GM19043 (cell line): ENCODE results near the gene PPFIBP1.
"Not testable (repeated sequence)": the region's sequence is repeated elsewhere in the genome, so short reads cannot be mapped to it uniquely, and the experiment has no call there.

Experiments used
- ATAC-seq: cut with Tn5 transposase; IDR thresholded peaks from one replicate; pipeline ENCODE4 v1.9.1; 2021; ENCODE audit warnings: low read depth; ENCODE audit not compliant: unreplicated experiment

PPFIBP1 gene

DNA sequence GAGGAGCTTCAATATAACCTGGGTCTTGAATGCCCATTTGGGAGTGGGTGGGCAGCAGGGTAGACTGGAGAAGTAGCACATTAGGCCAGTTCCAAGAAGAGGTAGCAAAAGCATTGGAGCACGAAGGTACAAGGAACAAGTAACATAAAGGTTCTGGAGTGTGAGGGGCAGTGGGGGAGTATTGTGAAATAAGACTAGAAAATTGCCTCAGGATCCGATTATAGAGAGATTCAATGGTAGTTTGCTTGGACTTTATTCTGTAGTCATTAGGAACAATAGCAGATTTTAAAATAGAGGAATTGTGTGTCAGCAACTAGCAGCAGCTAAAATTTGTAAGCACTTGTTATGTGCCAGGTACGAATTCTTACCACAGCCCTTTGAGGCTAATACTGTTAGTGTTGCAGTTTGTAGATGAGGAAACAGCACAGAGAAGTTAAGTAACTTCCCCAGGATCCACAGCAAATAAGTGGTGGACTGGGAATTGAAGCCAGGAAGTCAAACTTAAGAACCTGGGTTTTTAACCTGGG is 61.8 kb downstream of the PPFIBP1 start:
- ATAC-seq, result no peak

DNA sequence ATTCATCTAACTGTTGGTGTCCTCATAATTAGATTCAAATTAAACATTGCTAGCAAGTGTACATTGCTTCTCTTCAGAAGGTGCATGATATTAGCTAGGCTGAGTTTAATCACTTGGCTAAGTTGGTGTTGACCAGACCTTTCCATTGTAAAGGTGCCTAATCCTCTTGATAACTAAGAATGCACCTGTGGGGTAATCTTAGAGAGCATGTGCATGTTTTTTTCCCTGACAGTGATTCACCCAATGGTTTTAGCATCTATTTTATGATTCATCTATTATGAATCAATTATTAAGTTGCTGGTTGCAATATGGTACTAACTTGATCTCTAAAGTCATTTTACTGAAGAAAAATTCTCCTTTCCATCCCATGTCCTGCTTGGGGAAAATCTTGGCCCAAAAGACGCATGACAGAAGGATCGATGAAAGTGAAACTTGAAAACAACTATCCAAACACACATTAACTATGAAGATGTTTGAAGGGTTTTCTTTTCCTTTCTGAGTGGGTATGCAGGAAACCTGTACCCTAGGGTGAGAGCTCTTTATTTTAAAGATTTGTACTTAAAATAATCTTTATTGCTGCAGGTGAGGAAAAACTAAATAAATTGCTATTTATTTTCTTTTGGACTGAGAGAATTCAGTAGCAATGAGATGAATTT is 64.2 kb downstream of the PPFIBP1 start:
- not testable (repeated sequence) for ATAC-seq

DNA sequence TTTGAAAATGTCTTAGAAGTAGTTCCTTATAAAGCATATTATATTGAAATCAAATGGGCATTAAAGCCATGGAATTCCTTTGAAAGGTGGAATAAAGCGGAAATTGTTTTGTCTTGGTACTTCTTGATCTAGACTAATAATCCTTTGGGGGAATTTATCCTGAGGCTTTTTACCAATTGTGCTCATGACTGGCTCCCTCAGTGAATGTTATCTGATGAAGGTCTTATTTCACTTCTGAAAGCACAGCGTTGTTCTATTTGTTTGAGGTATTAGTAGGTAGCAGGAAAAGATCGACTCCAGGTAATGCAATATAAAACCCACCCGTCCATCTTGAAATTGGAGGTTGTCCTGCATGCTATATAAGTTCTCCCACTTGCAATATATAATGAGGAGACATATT is 64.8 kb downstream of the PPFIBP1 start:
- ATAC-seq, result no peak

DNA sequence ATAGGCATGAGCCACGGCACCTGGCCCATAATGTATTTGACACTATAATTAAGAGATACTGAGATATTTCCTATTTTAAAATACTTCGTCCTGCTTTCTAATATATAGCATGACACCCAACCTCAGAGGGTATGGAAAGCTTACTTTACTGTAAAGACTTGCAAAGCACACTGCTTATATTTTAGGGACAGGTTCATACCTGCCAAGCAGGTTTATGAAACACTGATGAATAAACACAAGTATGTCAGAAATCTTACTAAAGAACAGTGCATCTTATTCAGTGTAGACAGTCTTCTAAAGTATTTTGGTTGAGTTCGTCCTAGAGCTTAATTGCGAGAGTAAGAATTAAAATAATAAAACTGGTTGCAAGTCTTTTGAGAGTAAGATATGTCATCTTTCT is 65.4 kb downstream of the PPFIBP1 start:
- no peak for ATAC-seq

DNA sequence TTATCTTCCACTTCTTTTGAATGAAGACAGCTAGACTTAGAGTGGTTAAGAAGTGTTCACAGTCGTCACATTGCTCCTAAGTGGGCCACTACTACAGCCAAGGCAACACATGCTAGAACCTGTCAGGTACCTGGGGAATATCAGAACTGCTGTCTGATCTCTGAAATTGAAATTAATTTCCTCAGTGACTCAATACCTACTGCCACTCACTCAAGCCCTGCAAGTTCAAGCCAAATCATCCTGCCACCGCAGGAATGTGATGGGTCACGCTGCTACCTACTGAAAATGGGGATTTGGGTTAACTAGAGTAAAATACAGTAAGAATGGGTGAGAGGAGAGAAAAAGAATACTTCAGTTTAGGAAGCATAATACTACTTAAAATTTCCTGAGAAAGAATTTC is 67.7 kb downstream of the PPFIBP1 start:
- ATAC-seq, result not testable (repeated sequence)

DNA sequence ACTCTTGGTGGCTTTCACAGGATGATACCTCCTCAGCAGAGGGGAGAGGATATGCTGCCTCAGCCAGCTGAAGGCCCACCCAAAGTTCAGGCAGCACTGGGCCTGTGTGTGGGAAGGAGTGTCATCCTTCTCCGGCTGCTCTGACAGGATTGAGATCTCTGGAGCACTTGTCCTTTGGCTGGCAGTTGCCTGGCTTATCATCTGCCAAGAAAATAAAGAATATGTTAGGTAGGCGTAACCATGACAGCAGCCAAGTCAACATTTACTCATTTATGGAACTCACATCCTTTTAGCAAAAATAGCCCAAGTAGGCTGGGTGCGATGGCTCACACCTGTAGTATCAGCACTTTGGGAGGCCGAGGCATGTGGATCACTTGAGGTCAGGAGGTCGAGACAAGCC is 68.5 kb downstream of the PPFIBP1 start:
- no peak for ATAC-seq

DNA sequence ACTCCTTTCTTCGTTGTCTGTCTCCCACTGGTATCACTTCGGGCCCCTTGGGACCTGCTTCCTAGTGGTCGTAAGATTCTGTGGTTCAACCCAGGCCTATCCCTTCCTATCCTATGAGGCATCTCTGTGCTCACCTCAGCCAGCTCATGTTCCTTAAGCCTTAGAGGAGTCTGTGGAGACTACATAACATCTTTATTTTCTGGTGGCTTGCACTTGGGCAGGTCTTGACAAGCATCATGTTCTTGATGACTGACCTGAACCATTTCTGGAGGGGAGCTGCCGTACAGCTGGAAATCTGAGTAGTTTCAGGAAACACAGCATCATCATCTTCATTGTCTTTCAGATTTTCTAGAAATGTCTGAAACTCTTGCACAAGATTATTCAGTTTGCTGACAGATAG is 69.3 kb downstream of the PPFIBP1 start:
- ATAC-seq, result no peak

DNA sequence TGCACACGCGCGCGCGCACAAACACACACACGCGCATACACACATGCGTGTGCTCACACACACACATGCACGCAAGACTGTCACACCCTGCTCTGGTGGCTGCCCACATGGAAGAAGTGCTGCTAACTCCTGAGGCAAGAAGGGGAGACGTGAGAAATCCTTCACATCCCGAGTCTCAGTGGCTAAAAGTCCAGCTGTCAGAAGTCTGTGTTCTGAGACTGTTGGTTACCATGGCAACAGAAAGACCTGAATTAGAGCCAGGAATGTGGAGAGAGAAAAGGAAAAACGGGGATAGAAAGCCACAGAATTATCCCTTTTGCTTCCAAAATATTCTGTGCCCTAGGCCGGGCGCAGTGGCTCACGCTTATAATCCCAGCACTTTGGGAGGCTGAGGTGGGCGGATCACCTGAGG is 71.2 kb downstream of the PPFIBP1 start:
- no peak for ATAC-seq

DNA sequence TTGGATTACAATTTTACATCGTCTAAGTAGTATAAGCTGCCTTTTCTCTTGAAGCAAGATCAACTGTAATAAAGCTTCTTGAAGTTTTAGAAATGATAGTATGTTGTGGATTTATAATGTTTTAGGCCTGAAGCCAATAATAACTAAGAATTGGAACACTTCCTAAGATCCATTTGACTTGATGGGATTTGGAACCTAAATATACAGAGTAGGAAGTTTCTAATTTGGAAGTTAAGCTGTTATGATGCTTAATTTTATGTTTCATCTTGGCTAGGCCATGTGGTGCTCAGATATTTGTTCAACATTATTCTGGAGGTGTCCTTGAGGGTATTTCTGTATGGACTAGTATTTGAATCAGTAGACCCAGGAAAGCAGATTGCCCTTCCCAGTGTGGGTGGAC is 74.9 kb downstream of the PPFIBP1 start:
- ATAC-seq, result not testable (repeated sequence)

DNA sequence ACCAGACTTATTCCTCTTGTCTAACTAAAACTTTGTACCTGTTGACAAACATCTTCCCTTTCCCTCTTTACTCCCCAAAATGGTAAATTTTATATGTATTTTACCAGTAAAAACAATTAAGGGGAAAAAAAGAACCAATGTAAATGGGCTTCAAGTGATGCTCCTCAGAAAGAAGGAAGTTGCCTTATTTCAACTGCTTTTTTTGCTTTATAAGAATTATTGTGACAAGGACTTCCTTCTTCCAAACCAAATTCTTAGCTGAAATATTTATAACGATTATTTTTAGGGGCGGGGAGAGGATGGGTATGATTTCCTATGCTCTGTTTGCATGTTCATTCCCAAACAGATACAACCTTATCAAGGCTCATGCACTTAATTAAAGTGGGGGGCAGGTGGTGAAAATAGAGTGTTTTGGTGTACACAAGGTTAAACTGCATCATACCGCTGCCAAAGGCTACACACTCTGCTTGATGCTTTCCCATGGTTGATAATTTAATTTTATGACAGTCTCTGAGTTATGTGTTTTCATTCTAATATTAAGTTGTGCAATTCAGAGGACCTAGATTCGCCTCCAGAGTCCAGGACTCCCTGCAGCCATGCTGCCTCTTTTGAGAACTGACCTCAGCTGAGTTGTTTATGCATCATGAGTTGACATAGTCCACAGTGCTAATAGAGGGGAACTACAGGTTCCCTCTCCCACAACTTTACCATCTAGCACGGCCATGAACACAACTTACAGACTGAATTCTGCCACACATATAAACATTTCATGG is 77.2 kb downstream of the PPFIBP1 start:
- not testable (repeated sequence) for ATAC-seq

DNA sequence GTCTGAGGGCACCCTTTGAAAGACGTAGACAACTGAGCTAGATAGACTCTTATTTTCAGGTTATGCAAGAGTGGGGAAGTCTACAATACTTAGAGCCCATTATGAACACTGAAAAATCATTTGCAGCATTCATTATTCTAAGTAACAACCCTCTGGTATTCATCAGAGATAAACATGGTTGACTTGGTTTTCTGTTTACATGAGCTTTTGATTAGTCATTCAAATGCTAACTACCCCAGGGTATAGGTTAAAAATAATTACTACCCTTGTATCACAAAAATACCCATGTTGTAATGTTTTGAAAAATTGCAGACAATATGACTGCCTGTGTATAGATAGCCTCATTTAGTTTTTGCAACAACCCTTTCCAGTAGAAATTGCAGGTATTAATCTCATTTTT is 78.5 kb downstream of the PPFIBP1 start:
- ATAC-seq, result no peak

DNA sequence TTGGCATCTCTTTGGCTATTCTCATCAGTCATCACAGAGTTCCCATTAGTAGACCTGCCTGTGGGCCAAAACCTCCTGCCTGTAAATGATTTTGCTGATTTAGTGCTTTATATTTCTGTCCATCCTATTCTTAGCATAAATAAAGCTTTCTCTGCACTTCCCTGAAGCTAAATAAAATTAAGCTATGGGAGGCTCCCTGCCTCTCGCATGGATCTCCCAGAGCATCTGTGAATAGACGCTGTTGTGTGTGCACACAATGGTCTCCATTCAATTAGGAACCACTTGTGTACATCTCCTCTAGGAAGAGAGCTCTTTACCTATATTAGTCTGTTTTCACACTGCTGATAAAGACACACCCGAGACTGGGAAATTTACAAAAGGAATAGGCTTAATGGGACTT is 80.4 kb downstream of the PPFIBP1 start:
- no peak for ATAC-seq

DNA sequence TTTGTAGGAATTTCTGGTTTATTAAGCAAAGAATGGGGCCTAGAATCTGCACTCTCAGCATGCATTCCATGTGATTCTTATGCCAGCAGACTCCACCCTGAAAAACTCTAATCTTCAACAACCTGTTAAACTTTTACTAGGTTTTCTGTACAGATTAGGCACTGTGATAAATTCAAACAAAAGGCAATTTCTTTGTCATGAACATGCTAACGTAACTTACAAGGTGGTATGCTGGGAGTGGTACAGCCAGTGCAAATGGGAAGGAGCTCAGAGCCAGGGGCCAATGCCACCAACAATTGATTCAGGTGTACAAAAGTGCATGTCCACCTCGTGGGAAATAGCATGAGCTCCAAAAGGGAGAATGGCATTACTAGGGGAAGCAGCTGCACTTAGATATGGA is 83.0 kb downstream of the PPFIBP1 start:
- no peak for ATAC-seq

DNA sequence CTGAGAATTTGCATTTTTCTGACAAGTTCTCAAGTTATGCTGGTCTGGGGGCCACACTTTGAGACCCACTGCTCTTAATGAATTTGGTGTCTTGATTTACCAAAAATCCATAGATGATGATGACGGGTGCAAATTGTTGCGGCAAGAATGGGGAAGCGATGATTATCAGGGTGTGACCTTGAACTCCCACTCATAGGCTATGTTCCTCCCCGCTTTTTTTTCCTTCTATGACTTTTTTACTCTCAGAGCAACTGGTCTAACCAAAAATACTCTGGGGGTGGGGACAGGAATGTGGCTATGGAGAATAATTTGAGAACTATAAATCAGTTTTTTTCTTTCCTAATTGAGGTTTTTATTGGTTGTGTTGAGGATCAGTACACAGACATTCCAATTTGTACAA is 83.6 kb downstream of the PPFIBP1 start:
- no peak for ATAC-seq

DNA sequence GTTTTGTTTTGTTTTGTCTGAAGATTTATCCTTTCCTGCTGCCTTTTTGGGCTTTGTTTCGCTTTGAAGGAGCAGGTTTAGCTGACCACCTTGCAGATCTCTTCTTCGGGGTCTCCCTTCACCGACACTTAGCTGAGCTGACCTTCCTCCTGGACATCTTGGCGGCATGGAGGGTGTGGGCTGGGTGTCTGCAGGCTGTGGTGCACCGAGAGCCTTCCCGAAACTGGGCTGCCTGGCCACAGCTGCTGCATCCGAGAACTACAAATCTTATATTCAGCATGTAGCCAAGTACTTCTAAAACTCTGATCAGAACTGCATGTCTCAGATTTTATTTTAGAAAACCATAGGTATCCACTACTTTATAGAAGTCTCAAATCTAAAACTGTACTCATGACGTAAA is 84.9 kb downstream of the PPFIBP1 start:
- no peak for ATAC-seq

DNA sequence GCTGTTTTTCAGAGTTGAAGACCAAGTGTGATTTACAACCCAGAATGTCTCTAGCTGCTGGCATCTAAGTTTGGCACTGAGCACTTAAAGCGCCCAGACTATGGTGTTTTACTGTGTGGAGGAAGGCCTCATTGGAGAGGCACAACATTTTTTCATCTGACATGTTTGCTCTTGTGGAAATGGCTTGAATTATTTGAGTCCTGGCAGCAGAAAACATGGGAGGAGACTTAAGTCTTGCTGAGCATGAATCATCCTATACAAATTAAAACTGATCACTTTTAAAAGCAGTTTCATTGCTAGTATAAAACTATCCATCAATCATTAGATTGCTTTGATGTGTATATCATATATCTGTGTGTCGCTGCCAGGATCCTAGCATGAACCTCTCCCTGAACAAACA is 86.4 kb downstream of the PPFIBP1 start:
- no peak for ATAC-seq

DNA sequence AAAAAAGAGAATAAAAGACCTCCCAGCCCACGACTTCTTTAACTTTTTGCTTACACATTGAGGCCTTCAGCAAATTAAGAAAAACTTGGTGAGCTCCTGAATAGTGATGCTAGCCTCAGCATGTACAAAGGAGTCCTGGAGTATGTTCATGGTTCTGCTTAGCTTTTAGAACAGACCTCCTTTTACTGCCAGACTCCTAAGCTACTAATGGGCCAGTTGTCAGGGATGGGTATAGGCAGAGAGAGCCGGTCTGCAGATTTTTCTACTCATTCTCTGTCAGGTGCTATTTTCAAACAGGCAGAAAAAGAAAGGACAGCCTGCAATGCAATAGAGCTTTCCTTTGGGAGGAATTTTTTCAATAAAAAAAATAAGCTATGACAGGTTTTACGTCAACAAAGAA is 90.4 kb downstream of the PPFIBP1 start:
- ATAC-seq, result no peak

DNA sequence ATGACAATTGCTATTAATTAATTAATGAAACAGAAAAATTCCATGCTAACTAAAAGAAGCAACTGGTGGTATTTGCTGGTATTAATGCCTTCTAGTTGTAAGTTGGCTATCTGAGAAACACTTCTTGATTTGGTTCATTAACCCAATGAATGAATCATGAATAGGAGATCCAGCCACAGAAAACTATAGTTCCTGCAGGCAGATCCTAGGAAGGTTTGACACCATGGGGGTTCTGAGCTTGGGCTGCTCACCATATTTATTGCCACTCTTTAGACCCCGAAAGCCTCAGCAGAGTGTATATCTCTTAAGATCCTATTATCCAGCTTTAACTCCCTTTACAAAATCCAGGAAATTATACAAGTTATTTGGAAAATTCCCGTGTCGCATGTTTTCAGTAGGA is 90.9 kb downstream of the PPFIBP1 start:
- no peak for ATAC-seq

DNA sequence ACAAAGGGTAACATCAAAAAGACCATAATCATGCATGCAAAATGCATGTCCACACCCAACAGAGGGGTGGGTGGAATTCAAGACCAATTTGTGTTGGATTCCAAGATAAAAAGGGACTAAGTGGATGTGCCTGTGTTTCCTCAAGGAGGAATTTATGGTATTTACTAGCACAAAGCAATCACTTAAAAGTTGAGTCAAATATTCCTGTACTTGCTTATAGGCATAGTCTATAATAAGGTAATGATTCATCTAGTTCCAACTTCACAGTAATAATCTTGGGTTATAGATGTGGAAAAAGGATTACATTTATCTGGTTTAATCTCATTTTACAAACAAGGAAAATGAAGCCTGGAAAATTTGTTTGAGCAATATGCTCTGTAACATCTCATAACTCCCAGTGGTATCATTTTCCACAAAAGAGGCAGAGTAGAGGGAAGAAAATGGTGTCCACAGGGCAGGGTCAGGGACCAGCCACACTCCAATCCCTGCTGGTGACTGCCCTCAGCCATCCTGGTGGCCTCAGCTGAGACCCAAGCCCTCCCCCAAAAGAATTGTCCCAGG is 91.4 kb downstream of the PPFIBP1 start:
- no peak for ATAC-seq

DNA sequence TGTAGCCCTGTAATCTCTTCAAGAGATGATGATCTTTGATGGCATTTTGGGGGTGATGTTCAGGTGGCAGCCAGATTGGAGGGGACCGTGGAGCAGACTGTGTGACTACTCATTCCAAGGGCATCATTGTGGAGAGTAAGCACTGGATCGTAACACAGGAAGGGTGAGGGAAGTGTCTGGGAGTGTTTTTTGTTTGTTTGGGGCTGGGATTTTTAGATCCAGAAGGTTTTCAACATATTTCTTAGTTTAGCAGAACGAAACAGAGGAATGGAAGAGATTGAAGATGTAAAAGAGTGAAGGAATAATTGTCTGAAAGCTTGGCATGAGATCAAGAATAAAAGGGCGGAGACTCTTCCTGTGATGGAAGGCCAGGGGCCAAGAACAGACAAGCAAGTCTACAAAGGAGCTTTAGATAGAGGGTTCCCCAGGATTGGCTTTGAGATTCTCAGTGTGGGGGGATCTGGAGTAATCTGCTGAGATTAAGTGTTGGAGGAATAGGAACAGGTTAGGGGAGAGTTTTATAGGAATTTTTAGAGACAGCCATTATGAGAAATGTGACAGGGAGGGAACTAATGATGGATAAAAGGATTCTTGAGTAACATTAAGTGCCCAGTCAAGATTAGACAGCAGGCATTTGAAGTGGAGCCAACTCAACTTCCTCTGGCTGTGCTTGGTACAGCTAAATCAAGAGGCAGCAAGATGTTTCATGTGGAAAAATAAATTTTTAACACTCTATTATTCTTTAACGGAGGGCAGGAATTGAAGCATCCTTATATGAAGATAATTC is 92.5 kb downstream of the PPFIBP1 start:
- no peak for ATAC-seq

DNA sequence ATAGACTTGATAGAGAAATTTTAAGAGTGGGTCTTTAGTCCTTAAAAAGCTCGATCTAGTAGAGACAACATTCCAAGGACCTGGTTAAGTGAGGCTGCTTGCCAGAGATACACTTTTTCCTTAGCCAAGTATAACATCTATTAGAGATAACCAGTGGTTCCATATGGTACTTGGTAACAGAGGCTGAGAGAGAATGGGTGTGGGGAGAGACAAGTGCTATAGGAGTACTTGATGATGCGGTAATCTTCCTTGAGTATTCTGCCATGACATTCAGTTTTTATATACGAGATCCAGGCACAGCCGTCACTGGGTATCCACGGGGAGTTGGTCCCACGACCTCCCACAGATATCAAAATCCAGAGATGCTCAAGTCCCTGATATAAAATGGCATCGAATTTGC is 94.8 kb downstream of the PPFIBP1 start:
- no peak for ATAC-seq
